ENCODE measurements around the gene PYGL.
A peak's percentile ranks its signal among the peaks of the same experiment; 100 is the strongest.

Gene PYGL
- total RNA-seq = 0 to 4.6 (median 0.10) reads per million in 9 experiments

GRCh38 chr14:50943943-50944646 lies at the start of gene PYGL:
PYGL (minus strand) TSS chr14:50944483; CDS start chr14:50944403, 80 bp downstream.
- no peaks in the 10 kb centered on the region for H3K36me3 Mint-ChIP-seq (ENCODE audit: insufficient read depth)
- H3K27me3 Mint-ChIP-seq = peaks cover 46 to 56% of the 10 kb centered on the region in 2 donors
- peak; percentile 61 for ATAC-seq (replicated peaks)
- peak in 1 of 3 experiments; percentile 5 for DNase-seq
- peak within 1 kb of the TSS; percentile 86 to 88 for H3K4me3 Mint-ChIP-seq
- no peaks in the 10 kb centered on the region for H3K9me3 Mint-ChIP-seq
- peaks cover 7% of the 10 kb centered on the region in 2 donors for H3K4me1 Mint-ChIP-seq (ENCODE audit: low read depth in 2 of 2)
- H3K27ac Mint-ChIP-seq = peak within 1 kb of the TSS in 1 of 2 donors; percentile 32

DNA sequence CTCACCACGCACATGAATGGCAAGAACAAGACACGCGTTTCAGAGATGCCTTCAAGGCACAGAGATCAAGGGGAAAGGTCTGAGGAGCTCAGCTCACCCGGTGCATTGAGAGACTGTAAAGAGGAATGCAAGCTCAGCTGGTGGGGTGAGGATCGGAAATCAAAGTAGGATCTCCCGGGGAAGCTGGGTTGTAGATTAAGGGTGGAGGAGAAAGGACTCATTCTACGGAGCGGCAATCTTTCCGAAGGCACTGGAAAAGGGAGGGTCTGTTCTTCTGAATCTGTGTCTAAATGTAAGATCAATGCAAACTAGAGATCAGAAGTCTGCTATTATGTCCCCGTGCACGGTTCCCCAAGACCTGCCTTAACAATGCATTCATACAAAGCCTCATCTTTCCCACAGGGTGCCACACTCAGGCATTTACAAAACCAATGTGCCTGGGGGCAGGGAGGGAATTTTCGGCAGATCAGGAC lies 41.6 kb upstream of the PYGL start:
- no peak overlapping the region for H3K4me3 Mint-ChIP-seq
- no peak for ATAC-seq (replicated peaks)
- no peak overlapping the region for H3K27ac Mint-ChIP-seq
- no peaks in the 10 kb centered on the region for H3K4me1 Mint-ChIP-seq (ENCODE audit: low read depth in 2 of 2)
- peaks cover 44 to 46% of the 10 kb centered on the region in 2 donors for H3K27me3 Mint-ChIP-seq
- DNase-seq = no peak
- H3K9me3 Mint-ChIP-seq = no peaks in the 10 kb centered on the region
- no peaks in the 10 kb centered on the region for H3K36me3 Mint-ChIP-seq (ENCODE audit: insufficient read depth)

- Mint-ChIP-seq H3K27ac (no peak overlapping the region), H3K4me3 (no peak overlapping the region), H3K36me3 (ENCODE audit: insufficient read depth) (no peaks in the 10 kb centered on the region), H3K9me3 (no peaks in the 10 kb centered on the region), H3K27me3 (peaks cover 47 to 49% of the 10 kb centered on the region in 2 donors), H3K4me1 (ENCODE audit: low read depth in 2 of 2) (no peaks in the 10 kb centered on the region)
- ATAC-seq (replicated peaks) (no peak), DNase-seq (no peak)
These were observed 41.0 kb upstream of the PYGL start for GRCh38 chr14:50985124-50985858.

DNA sequence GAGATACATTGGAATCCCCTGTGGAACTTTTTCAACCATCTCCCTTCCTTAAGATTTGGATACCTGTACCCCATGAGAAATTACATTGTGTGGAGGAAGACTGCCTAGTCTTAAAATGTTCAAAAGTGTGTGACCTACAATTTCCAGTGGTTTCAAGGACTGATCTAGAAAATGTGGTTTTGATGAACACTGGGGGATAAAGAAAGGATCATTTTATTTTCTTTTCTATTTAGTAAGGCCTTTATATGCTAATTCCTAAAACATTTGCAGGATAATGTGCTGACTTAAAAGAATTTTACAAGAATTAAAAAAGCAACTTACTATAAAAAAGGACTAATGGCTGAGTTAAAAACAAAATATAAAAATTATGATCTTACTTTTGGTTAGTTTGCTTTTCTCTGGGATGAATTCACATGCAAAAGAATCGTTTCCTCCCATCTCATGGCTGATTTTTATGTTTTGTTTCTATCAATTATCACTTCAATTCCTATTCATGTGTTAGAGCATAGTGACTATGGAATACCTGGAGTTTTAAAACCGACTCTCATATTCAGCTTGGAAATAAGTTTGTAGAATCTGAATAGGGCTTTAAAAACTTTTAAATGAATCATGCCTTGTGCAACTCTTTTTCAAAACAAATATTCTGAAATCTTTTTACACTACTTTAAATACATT lies 39.9 kb upstream of the PYGL start:
- Mint-ChIP-seq H3K4me1 (ENCODE audit: low read depth in 2 of 2) (no peaks in the 10 kb centered on the region), H3K27me3 (peaks cover 49 to 55% of the 10 kb centered on the region in 2 donors), H3K4me3 (no peak overlapping the region), H3K9me3 (no peaks in the 10 kb centered on the region), H3K36me3 (ENCODE audit: insufficient read depth) (no peaks in the 10 kb centered on the region), H3K27ac (no peak overlapping the region)
- DNase-seq = no peak
- no peak for ATAC-seq (replicated peaks)

DNA sequence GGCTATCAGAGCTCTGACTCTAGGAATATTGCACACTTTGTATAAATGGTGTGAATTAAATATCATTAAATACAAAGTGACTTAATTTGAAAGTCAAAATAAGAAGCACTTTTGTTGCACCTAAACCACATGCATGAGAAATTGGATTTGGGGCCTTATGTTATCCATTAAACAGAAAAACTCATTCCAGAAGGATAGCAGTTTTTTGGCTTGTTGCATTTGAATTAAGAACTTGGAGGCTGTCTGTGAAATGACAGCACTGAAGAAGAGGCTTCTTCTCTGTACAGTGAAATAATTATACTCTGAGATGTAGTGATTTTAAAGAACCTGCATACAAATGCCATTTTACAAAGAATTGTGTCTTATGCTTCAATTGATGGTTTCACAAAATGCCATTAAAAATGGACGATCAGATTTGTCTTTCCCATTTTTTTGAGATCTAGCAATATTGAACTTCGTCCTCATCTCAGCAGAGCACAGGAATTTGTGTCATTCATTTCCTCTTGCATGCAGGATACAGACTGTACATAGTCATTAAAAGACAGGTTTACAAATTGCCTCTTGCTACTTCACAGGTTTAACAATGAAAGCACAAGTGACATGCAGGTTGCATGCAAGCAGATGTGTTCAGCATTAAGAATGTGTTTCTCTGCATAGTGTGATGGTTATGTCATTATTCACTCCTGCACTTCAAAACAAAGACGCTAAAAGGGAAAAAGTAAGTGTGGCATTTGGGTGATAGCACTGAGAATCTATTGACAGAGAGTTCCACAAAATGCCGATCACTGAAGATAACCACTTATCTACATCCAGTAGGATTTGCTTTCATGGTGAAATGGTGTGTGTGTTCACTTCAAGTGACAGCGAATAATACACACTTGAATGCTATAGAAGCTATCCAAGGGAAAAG lies 35.9 kb upstream of the PYGL start:
- DNase-seq (no peak), ATAC-seq (replicated peaks) (no peak)
- H3K36me3 Mint-ChIP-seq (ENCODE audit: insufficient read depth) = no peaks in the 10 kb centered on the region
- no peak overlapping the region for H3K4me3 Mint-ChIP-seq
- peaks cover 41 to 58% of the 10 kb centered on the region in 2 donors for H3K27me3 Mint-ChIP-seq
- no peaks in the 10 kb centered on the region for H3K4me1 Mint-ChIP-seq (ENCODE audit: low read depth in 2 of 2)
- no peak overlapping the region for H3K27ac Mint-ChIP-seq
- no peaks in the 10 kb centered on the region for H3K9me3 Mint-ChIP-seq

DNA sequence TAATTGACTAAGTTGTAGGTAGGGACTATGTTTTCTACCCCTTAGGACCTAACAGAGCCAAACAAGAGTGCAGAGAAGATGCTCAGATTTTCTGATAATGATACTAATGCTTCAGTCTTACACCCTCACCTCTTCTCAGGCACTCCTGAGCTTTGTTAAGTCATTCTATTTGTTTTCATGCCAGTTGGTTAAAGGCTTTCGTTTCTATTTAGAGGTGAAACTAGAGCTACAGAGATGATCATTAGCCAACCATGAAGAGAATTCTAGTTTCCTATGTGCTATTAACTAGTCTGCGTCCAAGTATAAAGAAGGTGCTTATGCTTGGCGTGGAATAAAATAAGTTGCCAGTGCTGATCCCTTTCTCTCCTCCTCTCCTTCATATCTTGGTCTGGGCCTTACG lies 34.6 kb upstream of the PYGL start:
- ATAC-seq (replicated peaks) = no peak
- H3K4me3 Mint-ChIP-seq = no peak overlapping the region
- no peak overlapping the region for H3K27ac Mint-ChIP-seq
- no peak for DNase-seq
- H3K4me1 Mint-ChIP-seq (ENCODE audit: low read depth in 2 of 2) = no peaks in the 10 kb centered on the region
- no peaks in the 10 kb centered on the region for H3K36me3 Mint-ChIP-seq (ENCODE audit: insufficient read depth)
- H3K9me3 Mint-ChIP-seq = no peaks in the 10 kb centered on the region
- peaks cover 39 to 63% of the 10 kb centered on the region in 2 donors for H3K27me3 Mint-ChIP-seq

DNA sequence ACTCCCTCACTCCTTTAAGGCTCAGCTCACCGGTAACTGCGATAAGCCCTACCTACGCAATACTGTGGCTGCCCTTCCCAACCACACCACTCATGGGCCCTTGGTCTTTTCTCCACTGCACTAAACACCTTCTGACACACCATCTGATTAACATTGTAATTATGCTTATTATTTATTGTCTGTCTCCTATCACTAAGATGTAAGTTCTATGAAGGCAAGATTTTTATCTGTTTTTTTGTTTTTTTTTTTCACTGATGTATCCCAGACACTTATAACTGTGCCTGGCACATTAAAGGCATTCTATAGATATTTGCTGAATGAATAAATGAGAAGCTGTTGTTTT lies 34.2 kb upstream of the PYGL start:
- Mint-ChIP-seq H3K4me3 (no peak overlapping the region), H3K27me3 (peaks cover 36 to 66% of the 10 kb centered on the region in 2 donors), H3K9me3 (no peaks in the 10 kb centered on the region), H3K36me3 (ENCODE audit: insufficient read depth) (no peaks in the 10 kb centered on the region), H3K27ac (no peak overlapping the region), H3K4me1 (ENCODE audit: low read depth in 2 of 2) (no peaks in the 10 kb centered on the region)
- ATAC-seq (replicated peaks) = no peak
- no peak for DNase-seq

DNA sequence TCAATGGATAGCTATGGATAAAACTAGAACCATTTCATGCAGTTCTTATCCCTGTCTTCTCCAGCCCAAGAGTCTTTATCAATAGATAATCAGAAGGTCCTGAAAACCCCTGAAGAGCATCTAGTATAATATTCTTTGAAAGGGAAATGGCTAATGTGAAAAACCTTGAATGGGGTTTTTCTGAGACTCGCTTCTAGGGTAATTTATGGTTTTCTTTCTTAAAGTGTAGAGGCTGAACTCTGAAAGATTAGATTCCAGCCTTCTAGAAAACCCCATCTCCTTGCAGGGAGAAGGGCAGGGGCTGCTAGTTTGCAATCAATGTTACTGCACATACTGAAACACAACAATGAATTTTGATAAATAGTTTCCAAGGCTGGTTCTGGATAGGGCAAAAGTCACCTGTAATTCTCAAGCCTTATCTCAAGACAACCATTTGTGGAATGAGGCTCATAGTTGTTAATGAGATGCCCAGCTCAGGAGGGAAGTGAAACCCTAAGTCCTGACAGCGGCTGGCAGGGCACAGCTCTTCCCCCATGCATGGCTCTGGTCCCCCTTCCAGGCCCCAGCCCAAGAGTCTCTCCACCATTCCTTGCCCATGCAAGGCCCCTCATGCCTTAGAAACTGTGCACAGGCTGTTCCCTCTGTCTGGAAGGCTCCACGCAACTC lies 33.7 kb upstream of the PYGL start:
- Mint-ChIP-seq H3K4me3 (no peak overlapping the region), H3K36me3 (ENCODE audit: insufficient read depth) (no peaks in the 10 kb centered on the region), H3K4me1 (ENCODE audit: low read depth in 2 of 2) (no peaks in the 10 kb centered on the region), H3K27ac (no peak overlapping the region), H3K9me3 (no peaks in the 10 kb centered on the region), H3K27me3 (peaks cover 32 to 68% of the 10 kb centered on the region in 2 donors)
- ATAC-seq (replicated peaks) (no peak), DNase-seq (no peak)

- Mint-ChIP-seq H3K4me1 (ENCODE audit: low read depth in 2 of 2) (no peaks in the 10 kb centered on the region), H3K4me3 (no peak overlapping the region), H3K36me3 (ENCODE audit: insufficient read depth) (no peaks in the 10 kb centered on the region), H3K27ac (no peak overlapping the region), H3K27me3 (peaks cover 19 to 62% of the 10 kb centered on the region in 2 donors), H3K9me3 (no peaks in the 10 kb centered on the region)
- DNase-seq = no peak
- no peak for ATAC-seq (replicated peaks)
These were observed 29.8 kb upstream of the PYGL start for GRCh38 chr14:50974118-50974517.

DNA sequence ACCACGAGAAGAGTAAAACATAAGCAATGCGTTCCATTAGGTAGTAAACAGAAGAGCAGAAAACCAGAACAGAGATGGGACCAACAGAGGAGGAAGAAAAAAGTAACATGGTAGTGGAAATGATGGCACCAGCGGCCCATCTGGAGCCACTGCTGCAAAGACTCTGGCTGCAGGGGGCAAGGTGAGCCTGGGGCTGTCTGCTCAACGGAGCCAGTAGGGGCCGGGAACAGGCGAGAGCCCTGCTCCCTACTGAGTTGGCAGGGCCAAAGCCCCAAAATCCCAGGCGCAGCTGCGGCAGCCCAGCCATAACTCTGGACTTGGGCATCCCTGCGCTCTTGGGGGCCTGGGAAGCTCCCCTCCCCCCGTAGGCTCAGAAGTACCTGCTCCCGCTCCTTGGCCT lies 28.5 kb upstream of the PYGL start:
- ATAC-seq (replicated peaks) (no peak), DNase-seq (no peak)
- Mint-ChIP-seq H3K4me1 (ENCODE audit: low read depth in 2 of 2) (no peaks in the 10 kb centered on the region), H3K4me3 (no peak overlapping the region), H3K27me3 (peaks cover 14 to 59% of the 10 kb centered on the region in 2 donors), H3K9me3 (no peaks in the 10 kb centered on the region), H3K27ac (no peak overlapping the region), H3K36me3 (ENCODE audit: insufficient read depth) (no peaks in the 10 kb centered on the region)

DNA sequence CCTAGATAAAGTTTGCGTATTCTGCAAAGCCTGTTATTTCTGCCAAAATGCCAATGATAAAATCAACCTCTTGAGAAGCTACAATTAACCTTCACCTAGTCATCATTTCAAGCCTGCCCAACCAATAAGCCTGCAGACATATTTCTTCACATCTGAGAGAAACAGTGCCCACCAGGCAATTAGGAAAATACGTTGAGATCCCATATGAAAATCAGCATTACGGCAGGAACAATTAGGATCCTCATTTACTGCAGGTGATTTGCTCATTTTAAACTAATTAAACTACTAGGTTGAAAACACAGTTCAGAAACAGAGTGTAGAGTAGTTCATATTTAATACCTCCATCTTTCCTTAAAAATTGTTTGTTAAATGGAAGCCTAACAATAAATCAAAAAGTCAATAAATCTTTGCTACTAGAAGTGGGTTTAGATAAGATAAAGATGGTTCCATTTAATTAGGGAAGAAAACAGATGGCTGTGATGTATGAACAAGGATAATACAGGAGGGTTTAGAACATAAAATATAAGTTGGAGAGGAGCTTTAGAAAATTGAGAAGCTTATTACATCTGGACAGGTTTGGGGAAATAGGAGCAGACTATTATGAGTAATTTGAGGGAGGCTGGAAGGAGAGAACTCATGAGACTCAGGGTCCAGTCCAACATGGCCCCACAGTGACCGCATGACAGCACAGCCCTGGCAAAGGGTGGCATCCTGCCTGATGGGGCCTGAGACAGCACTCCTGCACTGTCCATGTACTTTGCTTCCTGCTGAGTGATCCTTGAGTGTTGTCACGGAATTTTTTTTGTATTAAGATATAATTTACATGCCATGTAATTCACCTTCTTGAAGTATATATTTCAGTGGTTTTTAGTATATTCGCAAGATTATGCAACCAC lies 26.9 kb upstream of the PYGL start:
- DNase-seq (no peak), ATAC-seq (replicated peaks) (no peak)
- Mint-ChIP-seq H3K4me1 (ENCODE audit: low read depth in 2 of 2) (no peaks in the 10 kb centered on the region), H3K27ac (no peak overlapping the region), H3K27me3 (peaks cover 6 to 46% of the 10 kb centered on the region in 2 donors), H3K9me3 (no peaks in the 10 kb centered on the region), H3K36me3 (ENCODE audit: insufficient read depth) (no peaks in the 10 kb centered on the region), H3K4me3 (no peak overlapping the region)

- Mint-ChIP-seq H3K36me3 (ENCODE audit: insufficient read depth) (no peaks in the 10 kb centered on the region), H3K9me3 (no peaks in the 10 kb centered on the region), H3K27me3 (peaks cover 19 to 40% of the 10 kb centered on the region in 2 donors), H3K4me1 (ENCODE audit: low read depth in 2 of 2) (no peaks in the 10 kb centered on the region), H3K4me3 (no peak overlapping the region), H3K27ac (no peak overlapping the region)
- DNase-seq = no peak
- ATAC-seq (replicated peaks) = no peak
These were observed 23.5 kb upstream of the PYGL start for GRCh38 chr14:50967790-50968189.
